ENCODE measurements around the gene HES2. TPM values are rescaled to one million over a fixed set of nuclear protein-coding genes. Genes with fewer than 3 reads are reported as not detected.

HES2 gene, protein sequence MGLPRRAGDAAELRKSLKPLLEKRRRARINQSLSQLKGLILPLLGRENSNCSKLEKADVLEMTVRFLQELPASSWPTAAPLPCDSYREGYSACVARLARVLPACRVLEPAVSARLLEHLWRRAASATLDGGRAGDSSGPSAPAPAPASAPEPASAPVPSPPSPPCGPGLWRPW
- total RNA-seq (0.26 and 0.50 TPM in 2 replicates), polyA plus RNA-seq (0.02 TPM in 1 of 2 replicates, not detected in the other), polyA minus RNA-seq (ENCODE audit: low replicate concordance) (not detected in 2 replicates)
- polyA plus RNA-seq (2012): 0.08 TPM in 1 of 2 replicates, not detected in the other

DNA sequence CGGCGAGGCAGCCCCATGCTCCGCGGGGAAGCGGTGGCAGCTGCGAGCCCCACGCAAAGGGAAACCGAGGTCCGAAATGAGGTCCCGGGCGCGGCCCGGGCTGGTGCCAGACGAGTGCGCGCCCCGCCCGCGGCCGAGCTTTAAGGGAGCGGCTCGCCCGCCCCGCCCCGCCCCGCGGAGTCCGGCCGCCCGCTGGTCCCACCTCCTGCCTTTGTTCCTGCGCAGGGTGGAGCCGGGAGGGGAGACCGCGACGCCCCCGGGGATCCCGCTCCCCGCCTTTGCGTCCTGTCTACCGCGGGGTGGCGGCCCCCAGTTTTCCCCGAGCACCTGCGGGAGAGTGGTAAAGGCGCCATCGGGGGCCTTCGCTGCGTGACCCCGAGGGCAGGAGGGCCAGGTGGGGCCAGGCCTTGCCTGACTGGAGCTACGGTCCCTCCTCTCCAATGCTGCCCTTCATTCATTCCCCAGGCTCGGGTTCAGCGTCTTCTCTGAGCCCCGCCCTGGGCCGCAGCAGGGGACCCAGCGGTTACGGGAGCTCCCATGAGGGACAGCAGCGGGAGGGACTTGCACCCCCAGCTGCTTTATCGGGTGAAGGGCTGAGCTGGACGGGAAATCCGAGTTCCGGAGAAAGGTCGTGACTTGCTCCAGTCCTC is at the start of gene HES2:
Gene HES2 (minus strand): TSS at position 116 of the 650 bp plus-strand sequence. CDS start 99 bp downstream, at position 17.
- Histone ChIP-seq H3K4me3 (replicated peaks in 1 of 4; ENCODE audit: control extremely low read depth in 1 of 4, insufficient read depth in 1 of 4, low read depth in 3 of 4, low read length in 4 of 4) (peak within 1 kb of the TSS in 1 of 4 experiments; percentile 32), H3K9me3 (ENCODE audit: control insufficient read depth, insufficient read depth, low read depth, low read length) (no peaks in the 10 kb centered on the region), H3K4me2 (ENCODE audit: extremely low read depth, insufficient read depth, low read length) (no peak within 1 kb of the TSS), H2AFZ (ENCODE audit: low read length) (no peak within 1 kb of the TSS), H3K79me2 (ENCODE audit: control insufficient read depth, insufficient read depth, low read length) (no peaks in the 10 kb centered on the region), H3K9ac (ENCODE audit: insufficient read depth, low read length) (no peak within 1 kb of the TSS), H4K20me1 (ENCODE audit: control insufficient read depth, extremely low read depth, insufficient read depth, low read length) (no peaks in the 10 kb centered on the region), H3K36me3 (ENCODE audit: control insufficient read depth, insufficient read depth, low read length) (no peaks in the 10 kb centered on the region), H3K27me3 (ENCODE audit: control insufficient read depth, insufficient read depth, low read length) (peaks cover 69% of the 10 kb centered on the region), H3K27ac (ENCODE audit: insufficient read depth, low read length) (no peak within 1 kb of the TSS), H3K4me1 (ENCODE audit: control insufficient read depth, extremely low read depth, insufficient read depth, low read length) (no peaks in the 10 kb centered on the region)
- peak; percentile 99 for TF ChIP-seq EZH2 (IDR thresholded peaks at IDR 0.05; ENCODE audit: low read length, missing control alignments)
- TF ChIP-seq, protein P1, sequence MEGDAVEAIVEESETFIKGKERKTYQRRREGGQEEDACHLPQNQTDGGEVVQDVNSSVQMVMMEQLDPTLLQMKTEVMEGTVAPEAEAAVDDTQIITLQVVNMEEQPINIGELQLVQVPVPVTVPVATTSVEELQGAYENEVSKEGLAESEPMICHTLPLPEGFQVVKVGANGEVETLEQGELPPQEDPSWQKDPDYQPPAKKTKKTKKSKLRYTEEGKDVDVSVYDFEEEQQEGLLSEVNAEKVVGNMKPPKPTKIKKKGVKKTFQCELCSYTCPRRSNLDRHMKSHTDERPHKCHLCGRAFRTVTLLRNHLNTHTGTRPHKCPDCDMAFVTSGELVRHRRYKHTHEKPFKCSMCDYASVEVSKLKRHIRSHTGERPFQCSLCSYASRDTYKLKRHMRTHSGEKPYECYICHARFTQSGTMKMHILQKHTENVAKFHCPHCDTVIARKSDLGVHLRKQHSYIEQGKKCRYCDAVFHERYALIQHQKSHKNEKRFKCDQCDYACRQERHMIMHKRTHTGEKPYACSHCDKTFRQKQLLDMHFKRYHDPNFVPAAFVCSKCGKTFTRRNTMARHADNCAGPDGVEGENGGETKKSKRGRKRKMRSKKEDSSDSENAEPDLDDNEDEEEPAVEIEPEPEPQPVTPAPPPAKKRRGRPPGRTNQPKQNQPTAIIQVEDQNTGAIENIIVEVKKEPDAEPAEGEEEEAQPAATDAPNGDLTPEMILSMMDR (conservative IDR thresholded peaks at IDR 0.05 in 1 of 2, IDR thresholded peaks at IDR 0.05 in 1 of 2; ENCODE audit: low read depth in 1 of 2, low read length in 2 of 2): no peak
- no peak for DNase-seq (ENCODE audit: low read depth in 2 of 2)

DNA sequence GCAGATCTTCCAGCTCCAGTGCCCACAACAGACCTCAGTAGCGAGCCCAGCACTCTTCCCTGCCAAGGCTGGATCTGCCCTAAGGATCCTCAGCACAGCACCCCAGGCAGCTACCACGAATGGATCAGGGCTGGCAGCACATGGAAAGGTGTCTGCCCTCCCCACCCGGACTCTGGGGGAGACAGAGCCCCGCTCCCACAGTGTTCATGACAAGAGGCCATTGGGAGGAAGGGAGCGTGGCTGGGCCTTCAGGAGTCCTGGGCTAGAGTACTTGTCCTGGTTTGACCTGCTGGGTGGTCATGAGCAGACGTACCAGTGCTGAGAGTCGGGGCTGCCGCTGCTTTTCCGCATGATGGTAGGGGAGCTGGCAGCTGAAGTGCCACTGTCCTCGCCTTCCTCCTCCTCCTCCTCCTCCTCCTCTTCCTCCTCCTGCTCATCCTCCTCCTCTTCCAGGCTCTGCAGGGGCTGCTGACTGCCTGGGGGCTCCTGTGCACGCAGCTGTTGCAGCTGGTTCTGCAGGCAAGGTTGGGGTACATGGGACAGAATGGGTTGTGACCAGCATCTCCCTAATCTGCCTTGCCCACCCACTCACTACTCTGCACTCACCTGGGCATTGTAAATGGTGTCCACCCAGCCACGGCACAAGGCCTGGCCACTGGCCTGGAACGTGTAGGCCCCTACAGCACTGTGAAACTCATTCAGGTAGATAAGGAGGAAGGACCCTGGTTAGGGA is 49.2 kb upstream of the HES2 start:
- Histone ChIP-seq H3K36me3 (ENCODE audit: control insufficient read depth, insufficient read depth, low read length) (no peaks in the 10 kb centered on the region), H3K79me2 (ENCODE audit: control insufficient read depth, insufficient read depth, low read length) (no peaks in the 10 kb centered on the region), H3K4me3 (replicated peaks in 1 of 4; ENCODE audit: control extremely low read depth in 1 of 4, insufficient read depth in 1 of 4, low read depth in 3 of 4, low read length in 4 of 4) (no peak overlapping the region), H3K4me1 (ENCODE audit: control insufficient read depth, extremely low read depth, insufficient read depth, low read length) (no peaks in the 10 kb centered on the region), H4K20me1 (ENCODE audit: control insufficient read depth, extremely low read depth, insufficient read depth, low read length) (no peaks in the 10 kb centered on the region), H3K27me3 (ENCODE audit: control insufficient read depth, insufficient read depth, low read length) (no peaks in the 10 kb centered on the region), H3K4me2 (ENCODE audit: extremely low read depth, insufficient read depth, low read length) (no peak overlapping the region), H3K27ac (ENCODE audit: insufficient read depth, low read length) (no peak overlapping the region), H3K9me3 (ENCODE audit: control insufficient read depth, insufficient read depth, low read depth, low read length) (no peaks in the 10 kb centered on the region), H3K9ac (ENCODE audit: insufficient read depth, low read length) (no peak overlapping the region), H2AFZ (ENCODE audit: low read length) (no peak overlapping the region)
- DNase-seq (ENCODE audit: low read depth in 2 of 2): no peak
- TF ChIP-seq, protein P1 (conservative IDR thresholded peaks at IDR 0.05 in 1 of 2, IDR thresholded peaks at IDR 0.05 in 1 of 2; ENCODE audit: low read depth in 1 of 2, low read length in 2 of 2): no peak
- no peak for TF ChIP-seq EZH2 (IDR thresholded peaks at IDR 0.05; ENCODE audit: low read length, missing control alignments)

Data from fibroblast of lung (primary cell).